ENCODE data around the gene KCNMB1. TPM values are rescaled to one million over a fixed set of nuclear protein-coding genes. Genes with fewer than 3 reads are reported as not detected.

Gene KCNMB1
- total and polyA plus RNA-seq, 2 donors (not counting 1 experiment from before 2014, with no cell fraction given): 0.06 TPM; not detected in 1

- Histone ChIP-seq H3K4me3 (ENCODE audit: control extremely low read depth in 1 of 5, extremely low read depth in 1 of 5, insufficient read depth in 1 of 5, low read depth in 2 of 5, low read length in 4 of 5) (no peak overlapping the region), H2AFZ (ENCODE audit: insufficient read depth, low read depth, low read length, poor library complexity, severe bottlenecking) (peak overlapping the region; percentile 75), H3K4me1 (ENCODE audit: control insufficient read depth in 2 of 2, insufficient read depth in 2 of 2, low read length in 2 of 2) (peaks cover 15 to 18% of the 10 kb centered on the region in 2 donors), H3K27ac (ENCODE audit: low read length in 2 of 2) (no peak overlapping the region), H3K27me3 (replicated peaks in 1 of 4; ENCODE audit: control extremely low read depth in 1 of 4, control insufficient read depth in 3 of 4, insufficient read depth in 4 of 4, low read length in 3 of 4) (peaks cover 0 to 22% (median 3%) of the 10 kb centered on the region in 4 experiments), H3K4me2 (replicated peaks; ENCODE audit: low read depth, low read length, poor library complexity, severe bottlenecking) (peak overlapping the region; percentile 55), H3K79me2 (ENCODE audit: control insufficient read depth, insufficient read depth, low read length) (no peaks in the 10 kb centered on the region), H4K20me1 (ENCODE audit: control insufficient read depth, insufficient read depth, low read length, poor library complexity, severe bottlenecking) (no peaks in the 10 kb centered on the region), H3K36me3 (replicated peaks in 1 of 2; ENCODE audit: control extremely low read depth in 1 of 2, control insufficient read depth in 1 of 2, extremely low read depth in 1 of 2, insufficient read depth in 2 of 2, low read length in 1 of 2) (no peaks in the 10 kb centered on the region), H3K9ac (ENCODE audit: low read length) (no peak overlapping the region), H3K9me3 (ENCODE audit: control extremely low read depth in 1 of 3, control insufficient read depth in 2 of 3, insufficient read depth in 1 of 3, low read length in 2 of 3) (peaks cover 0 to under 1% (median 0%) of the 10 kb centered on the region in 3 donors)
- Mint-ChIP-seq H3K4me1 (peaks cover 16% of the 10 kb centered on the region), H3K27me3 (peaks cover 17% of the 10 kb centered on the region), H3K4me3 (no peak overlapping the region), H3K9me3 (ENCODE audit: insufficient read depth) (no peaks in the 10 kb centered on the region), H3K27ac (peak overlapping the region; percentile 67)
- TF ChIP-seq, protein P1, sequence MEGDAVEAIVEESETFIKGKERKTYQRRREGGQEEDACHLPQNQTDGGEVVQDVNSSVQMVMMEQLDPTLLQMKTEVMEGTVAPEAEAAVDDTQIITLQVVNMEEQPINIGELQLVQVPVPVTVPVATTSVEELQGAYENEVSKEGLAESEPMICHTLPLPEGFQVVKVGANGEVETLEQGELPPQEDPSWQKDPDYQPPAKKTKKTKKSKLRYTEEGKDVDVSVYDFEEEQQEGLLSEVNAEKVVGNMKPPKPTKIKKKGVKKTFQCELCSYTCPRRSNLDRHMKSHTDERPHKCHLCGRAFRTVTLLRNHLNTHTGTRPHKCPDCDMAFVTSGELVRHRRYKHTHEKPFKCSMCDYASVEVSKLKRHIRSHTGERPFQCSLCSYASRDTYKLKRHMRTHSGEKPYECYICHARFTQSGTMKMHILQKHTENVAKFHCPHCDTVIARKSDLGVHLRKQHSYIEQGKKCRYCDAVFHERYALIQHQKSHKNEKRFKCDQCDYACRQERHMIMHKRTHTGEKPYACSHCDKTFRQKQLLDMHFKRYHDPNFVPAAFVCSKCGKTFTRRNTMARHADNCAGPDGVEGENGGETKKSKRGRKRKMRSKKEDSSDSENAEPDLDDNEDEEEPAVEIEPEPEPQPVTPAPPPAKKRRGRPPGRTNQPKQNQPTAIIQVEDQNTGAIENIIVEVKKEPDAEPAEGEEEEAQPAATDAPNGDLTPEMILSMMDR (IDR thresholded peaks at IDR 0.05): no peak
- no peak for TF ChIP-seq EZH2 (IDR thresholded peaks at IDR 0.05; ENCODE audit: borderline replicate concordance, insufficient read depth, low read depth, low read length, poor library complexity, severe bottlenecking)
- intact Hi-C loops (cut with micrococcal nuclease): no loop called here
- DNase-seq (peak; percentile 43), ATAC-seq (ENCODE audit: low read depth) (peak; percentile 43)
- ChIA-PET CTCF (interaction anchor here (1.2 kb wide), 1 partner anchor 89 kb away, joined by 3 read pairs; no protein-coding TSS in a partner anchor), POLR2A (no interaction called here)
- WGBS (ENCODE audit: insufficient coverage): 6% methylated on average over 6 of the region's 8 CpGs
These were observed 31.2 kb downstream of the KCNMB1 start for GRCh38 chr5:170357955-170358444.

- 91% methylated on average over 8 of the region's 8 CpGs for WGBS (ENCODE audit: insufficient coverage)
- DNase-seq (no peak), ATAC-seq (ENCODE audit: low read depth) (no peak)
- Histone ChIP-seq H3K27me3 (replicated peaks in 1 of 4; ENCODE audit: control extremely low read depth in 1 of 4, control insufficient read depth in 3 of 4, insufficient read depth in 4 of 4, low read length in 3 of 4) (peaks cover 0 to 28% (median 9%) of the 10 kb centered on the region in 4 experiments), H3K27ac (ENCODE audit: low read length in 2 of 2) (no peak overlapping the region), H3K36me3 (replicated peaks in 1 of 2; ENCODE audit: control extremely low read depth in 1 of 2, control insufficient read depth in 1 of 2, extremely low read depth in 1 of 2, insufficient read depth in 2 of 2, low read length in 1 of 2) (no peaks in the 10 kb centered on the region), H3K4me1 (ENCODE audit: control insufficient read depth in 2 of 2, insufficient read depth in 2 of 2, low read length in 2 of 2) (peaks cover 15 to 18% of the 10 kb centered on the region in 2 donors), H3K79me2 (ENCODE audit: control insufficient read depth, insufficient read depth, low read length) (no peaks in the 10 kb centered on the region), H3K9me3 (ENCODE audit: control extremely low read depth in 1 of 3, control insufficient read depth in 2 of 3, insufficient read depth in 1 of 3, low read length in 2 of 3) (peaks cover 0 to 4% (median 0%) of the 10 kb centered on the region in 3 donors), H3K4me3 (ENCODE audit: control extremely low read depth in 1 of 5, extremely low read depth in 1 of 5, insufficient read depth in 1 of 5, low read depth in 2 of 5, low read length in 4 of 5) (no peak overlapping the region), H3K9ac (ENCODE audit: low read length) (no peak overlapping the region), H3K4me2 (replicated peaks; ENCODE audit: low read depth, low read length, poor library complexity, severe bottlenecking) (no peak overlapping the region), H4K20me1 (ENCODE audit: control insufficient read depth, insufficient read depth, low read length, poor library complexity, severe bottlenecking) (no peaks in the 10 kb centered on the region), H2AFZ (ENCODE audit: insufficient read depth, low read depth, low read length, poor library complexity, severe bottlenecking) (no peak overlapping the region)
- peaks cover 16% of the 10 kb centered on the region for H3K4me1 Mint-ChIP-seq
- TF ChIP-seq, protein P1 (IDR thresholded peaks at IDR 0.05): no peak
- no peaks in the 10 kb centered on the region for H3K9me3 Mint-ChIP-seq (ENCODE audit: insufficient read depth)
- CTCF ChIA-PET: interaction anchor here (1.1 to 1.2 kb wide), 2 partner anchors 17 to 130 kb away, joined by 3 to 4 read pairs; no protein-coding TSS in a partner anchor
- POLR2A ChIA-PET: no interaction called here
- intact Hi-C loops (cut with micrococcal nuclease): no loop called here
- peaks cover 32% of the 10 kb centered on the region for H3K27me3 Mint-ChIP-seq
- no peak overlapping the region for H3K4me3 Mint-ChIP-seq
- no peak overlapping the region for H3K27ac Mint-ChIP-seq
These were observed 33.5 kb downstream of the KCNMB1 start for GRCh38 chr5:170355601-170356098.

Data from B cell (primary cell).